Kidney glomerular epithelial cell (primary cell): ENCODE data around the gene IARS2.
"Not testable (repeated sequence)": the region's sequence is repeated elsewhere in the genome, so short reads cannot be mapped to it uniquely, and the experiment has no call there.

Experiments
- DNase-seq: peaks from one replicate; lab custom pipeline; 2025; lab: John Stamatoyannopoulos, UW

IARS2 gene

GRCh38 chr1:220094016-220094911, at the start of gene IARS2:
TSS of gene IARS2 (plus strand) at chr1:220094132. CDS start at chr1:220094217, 85 bp downstream.
- peak; percentile 50 for DNase-seq

GRCh38 chr1:220044678-220045355, 49.1 kb upstream of the IARS2 start:
- no peak for DNase-seq

DNA sequence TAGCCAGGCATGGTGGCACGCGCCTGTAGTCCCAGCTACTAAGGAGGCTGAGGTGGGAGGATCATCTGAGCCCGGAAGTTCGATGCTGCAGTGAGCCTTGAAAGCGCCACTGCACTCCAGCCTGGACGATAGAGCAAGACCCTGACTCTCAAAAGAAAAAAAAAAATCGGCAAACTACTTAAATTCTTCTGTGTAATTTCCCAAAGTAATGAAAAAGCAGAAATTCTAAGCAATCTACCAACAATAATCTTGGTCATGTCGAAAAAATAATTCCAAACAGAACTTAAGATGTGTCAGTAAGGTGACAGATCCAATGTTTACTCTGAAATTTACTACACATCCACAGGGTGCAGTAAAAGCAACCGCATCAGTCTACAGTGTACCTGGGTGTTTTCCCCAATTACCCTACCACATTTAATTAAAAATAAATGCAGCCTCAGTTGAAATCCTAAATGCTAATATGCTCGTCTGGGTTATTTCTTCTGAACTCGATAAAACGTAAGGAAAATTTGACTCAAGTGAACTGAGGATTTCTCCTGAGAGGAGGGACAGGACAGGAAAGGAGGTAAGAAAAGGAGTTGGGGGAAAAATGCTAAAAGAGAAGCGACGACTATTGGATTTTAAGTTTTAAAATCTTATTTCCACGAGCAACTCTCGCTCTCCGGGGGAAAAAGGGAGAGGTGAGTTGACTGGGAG, 48.4 kb upstream of the IARS2 start:
- DNase-seq, result no peak

DNA sequence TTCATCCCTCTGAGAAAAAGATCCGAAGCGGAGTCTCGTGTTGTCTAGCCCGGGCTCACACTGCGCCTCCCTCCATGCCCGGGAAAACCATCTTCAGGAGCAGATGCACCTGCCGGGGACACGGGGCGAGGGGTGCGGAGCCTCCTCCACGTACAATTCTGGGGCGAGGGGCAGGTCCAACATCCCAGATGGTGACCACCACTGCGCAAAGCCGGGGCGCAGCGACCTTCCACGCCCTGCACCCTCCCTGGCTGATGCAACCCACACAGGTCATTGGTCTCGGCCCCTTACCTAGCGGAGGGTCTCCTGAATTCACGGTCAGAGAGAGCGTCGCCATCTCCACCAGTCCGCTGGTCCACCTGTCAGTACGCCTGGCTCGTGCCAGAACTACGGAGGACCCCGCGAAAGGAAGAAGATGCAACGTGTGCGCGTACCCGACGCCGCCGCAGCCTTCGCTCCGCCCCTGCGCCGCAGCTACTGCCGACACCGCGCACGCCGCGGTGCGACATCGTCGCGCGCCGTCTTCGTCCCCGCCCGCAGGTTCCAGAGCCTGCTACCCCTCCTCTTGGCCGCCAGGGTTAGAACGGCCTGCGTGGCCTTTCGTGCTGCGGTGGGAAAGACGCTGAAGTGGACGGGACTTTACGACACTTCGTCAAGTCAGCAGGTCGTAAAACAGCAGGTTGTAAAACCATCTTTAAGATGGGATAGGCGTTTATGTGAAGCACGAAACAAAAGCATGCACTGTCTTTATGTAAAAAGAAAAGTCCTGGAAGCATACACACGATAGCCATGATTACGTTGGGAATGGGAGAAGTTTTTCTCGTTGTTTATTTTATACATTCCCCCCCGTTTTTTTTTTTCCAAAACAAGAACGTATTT, 47.6 kb upstream of the IARS2 start, which contains the start of gene EPRS1:
Gene EPRS1 (minus strand): TSS at position 454 of the 879 bp plus-strand sequence. CDS start 117 bp downstream, at position 337.
- peak; percentile 98 for DNase-seq

DNA sequence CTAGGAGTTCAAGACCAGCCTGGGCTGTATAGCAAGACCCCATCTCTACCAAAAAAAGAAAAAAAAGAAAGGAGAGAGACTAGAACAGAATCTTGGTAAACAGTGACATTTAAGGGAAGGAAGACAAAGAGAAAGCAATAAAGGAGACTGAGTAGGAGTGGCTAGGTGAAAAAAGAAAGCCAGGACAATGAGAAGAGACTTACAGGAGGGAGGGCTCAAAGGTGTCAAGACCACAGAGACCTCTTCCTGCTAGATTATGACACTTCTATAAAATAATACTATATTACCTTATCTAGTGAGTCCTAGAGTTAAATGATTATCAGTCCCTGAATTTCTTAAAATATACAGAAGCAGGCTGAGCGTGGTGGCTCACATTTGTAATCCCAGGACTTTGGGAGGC, 37.6 kb upstream of the IARS2 start:
- no peak for DNase-seq

- DNase-seq, result no peak
These were observed 33.1 kb upstream of the IARS2 start for GRCh38 chr1:220060876-220061275.

GRCh38 chr1:220062629-220063028, 31.3 kb upstream of the IARS2 start:
- no peak for DNase-seq

- no peak for DNase-seq
These were observed 26.4 kb upstream of the IARS2 start for GRCh38 chr1:220067269-220068204.

DNA sequence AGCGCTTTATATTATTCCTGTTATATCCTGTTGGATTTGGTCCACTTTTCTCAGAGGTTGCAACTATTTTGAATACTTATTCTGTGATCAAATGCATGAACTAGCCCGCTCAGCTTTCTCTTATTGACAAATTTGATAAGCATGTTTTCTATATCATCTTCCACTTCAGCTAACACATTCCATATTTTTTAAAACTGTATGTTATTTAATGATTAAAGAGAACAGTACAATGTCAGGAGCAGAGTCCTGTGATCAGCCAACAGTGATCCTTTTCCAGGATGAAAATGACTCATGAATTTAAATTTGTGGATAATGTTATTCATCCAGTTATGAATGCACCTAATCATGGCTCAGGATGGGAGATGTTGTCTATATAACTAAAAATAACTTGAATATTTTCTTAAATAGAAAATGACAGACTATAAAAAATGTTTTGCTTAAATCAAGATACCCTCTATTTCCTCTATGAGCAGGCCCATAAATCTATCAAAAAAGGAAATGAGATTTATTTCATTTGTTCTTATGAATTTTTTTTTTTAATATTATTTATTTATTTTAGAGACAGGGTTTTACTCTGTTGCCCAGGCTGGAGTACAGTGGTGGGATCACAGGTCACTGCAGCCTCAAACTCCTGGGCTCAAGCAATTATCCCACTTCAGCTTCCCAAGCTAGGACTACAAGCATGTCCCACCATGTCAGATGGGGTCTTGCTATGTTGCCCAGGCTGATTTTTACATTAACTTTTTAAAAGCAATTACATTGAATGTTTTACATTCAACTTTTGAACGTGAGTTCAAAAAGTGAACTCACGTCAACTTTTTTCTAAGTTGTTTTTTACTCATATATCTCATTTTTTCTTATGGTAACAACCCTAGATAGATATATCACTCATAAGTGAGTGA, 16.8 kb upstream of the IARS2 start:
- DNase-seq, result no peak

- DNase-seq, result no peak
These were observed 16.0 kb upstream of the IARS2 start for GRCh38 chr1:220077887-220078286.

DNA sequence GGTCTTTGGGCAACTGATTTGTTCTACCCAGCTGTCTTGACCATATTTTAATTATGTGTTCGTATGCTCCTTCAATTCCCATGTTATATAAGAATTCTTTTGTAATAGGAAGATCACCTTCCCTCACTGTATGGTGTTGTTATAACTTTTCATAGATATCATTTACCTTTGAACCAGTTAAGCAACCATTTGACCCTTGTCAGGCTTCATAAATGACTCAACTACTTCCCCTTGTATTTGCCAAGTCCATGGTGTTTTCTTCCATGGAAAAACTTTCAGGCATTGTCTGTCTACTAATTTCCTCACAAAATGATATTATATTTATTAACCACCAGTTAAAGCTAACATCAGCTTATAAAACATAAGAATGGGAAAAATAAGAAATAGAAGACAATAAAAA, 9.5 kb upstream of the IARS2 start:
- DNase-seq, result no peak

GRCh38 chr1:220086261-220086686, 7.7 kb upstream of the IARS2 start:
- not testable (repeated sequence) for DNase-seq

DNA sequence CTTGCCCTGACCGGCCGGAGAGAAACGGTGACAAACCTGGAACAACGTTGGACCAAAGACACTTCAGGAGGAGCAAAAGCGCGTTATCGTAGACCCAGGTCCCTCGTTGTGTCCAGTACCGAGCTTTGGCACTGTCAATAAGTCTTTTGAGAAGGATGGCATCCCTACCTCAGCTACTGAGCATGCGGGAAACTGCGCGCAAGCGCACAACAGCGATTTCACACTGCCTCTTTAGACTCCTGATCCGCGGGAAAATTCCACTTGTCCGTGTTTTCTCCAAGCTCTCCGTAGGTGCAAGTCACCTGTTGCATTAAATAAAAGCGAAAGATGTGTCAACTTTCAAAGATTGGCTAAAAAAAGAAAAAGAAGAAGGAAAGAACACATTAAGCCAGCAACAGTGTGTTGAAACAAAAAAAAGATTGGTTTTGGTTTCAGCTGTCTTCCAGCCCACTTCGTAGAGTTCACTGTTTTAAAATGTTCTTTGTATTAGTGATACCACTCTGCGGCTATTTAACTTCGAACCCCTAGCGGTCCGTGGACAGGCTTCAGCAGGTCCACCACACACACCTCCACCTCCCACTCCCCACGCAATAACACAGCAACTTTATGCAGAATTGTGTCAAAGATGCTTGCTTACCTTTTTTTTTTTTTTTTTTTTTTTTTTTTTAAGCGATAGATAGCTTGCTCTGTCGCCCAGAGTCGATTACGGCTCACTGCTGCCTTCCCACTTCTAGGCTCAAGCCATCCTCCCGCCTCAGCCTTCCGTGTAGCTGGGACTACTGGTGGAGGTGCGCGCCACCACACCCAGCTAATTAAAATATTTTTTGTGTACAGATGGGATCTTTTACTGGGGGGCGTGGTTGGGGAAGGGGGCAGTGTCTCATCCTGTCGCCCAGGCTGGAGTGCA, 4.0 kb upstream of the IARS2 start, which contains the start of gene BPNT1:
Gene BPNT1 (minus strand): TSS at position 139 of the 907 bp plus-strand sequence. CDS start 9,942 bp downstream, outside the sequence.
- DNase-seq, result peak; percentile 96

- DNase-seq, result no peak
These were observed 1.2 kb upstream of the IARS2 start for GRCh38 chr1:220092694-220093093.

DNA sequence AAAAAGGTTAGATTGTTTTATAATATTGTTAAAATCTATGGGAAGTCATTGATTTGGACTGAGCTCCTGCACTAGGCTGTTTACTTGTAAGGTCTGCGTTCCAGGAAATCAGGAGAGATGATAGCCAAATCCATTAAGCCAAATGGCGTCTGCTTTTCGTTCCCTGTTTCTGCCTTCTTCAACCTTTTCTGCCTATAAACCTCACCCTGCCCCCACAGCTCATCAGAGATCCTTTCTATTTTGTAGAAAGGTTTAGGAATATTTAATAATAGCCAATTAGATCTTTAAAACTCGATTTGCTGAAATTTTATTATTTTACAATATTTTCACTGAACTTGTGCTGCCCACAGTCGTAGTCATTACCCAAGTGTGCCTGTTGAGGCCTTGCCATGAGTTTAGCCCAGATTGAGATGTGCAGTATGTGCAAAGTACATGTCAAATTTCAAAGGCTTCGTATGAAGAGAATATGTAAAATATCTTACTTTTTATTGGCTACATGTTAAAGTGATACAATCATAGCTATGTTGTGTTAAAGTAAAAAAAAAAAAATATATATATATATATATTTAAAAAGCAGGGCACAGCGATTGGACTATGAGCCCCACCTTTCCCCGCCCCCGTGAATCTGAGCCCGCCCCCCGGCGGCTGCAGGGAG, 444 bp upstream of the IARS2 start:
- no peak for DNase-seq

DNA sequence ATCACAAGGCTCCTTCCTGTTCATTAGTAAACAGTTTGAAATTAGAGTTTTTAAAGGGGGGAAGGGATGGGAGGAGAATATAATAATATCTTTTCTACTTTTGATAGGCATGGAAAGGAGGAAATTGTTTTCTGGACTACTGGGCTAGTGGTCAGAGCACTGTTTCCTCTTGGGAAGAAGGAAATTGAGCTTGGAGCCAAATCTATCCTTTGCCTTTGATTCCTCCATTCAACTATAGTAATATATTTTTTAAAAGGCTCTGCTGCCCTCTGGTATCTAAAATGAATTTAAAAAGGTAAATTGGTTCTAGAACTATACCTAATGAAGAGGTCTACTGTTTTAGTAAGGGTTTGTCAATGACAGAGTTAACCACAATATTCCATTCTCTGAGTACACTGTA, 5.9 kb downstream of the IARS2 start:
- no peak for DNase-seq

- not testable (repeated sequence) for DNase-seq
These were observed 16.5 kb downstream of the IARS2 start for GRCh38 chr1:220110473-220110872.
